Esophagus mucosa (tissue), 1 donor: ENCODE measurements around the gene SYNGR2. TPM values are rescaled to one million over a fixed set of nuclear protein-coding genes. Genes with fewer than 3 reads are reported as not detected.

Source experiments
- ATAC-seq: fragments of 200-7000 bp; cut with Tn5 transposase; one replicate; pipeline ENCODE4 v1.9.1; 2020
- total RNA-seq: library from RNA; stranded (reverse); gene quantifications from one replicate; pipeline ENCODE4 v1.2.4, GENCODE V29; 2023
- donor health status: DM: yes; HTN: yes; CAD: no.

The SYNGR2 gene
- total RNA-seq, result 73.0 TPM

GRCh38 chr17:78168242-78168902 lies at the start of gene SYNGR2:
TSS of gene SYNGR2 (plus strand) at chr17:78168581. CDS start at chr17:78168617, 36 bp downstream.
- peak; percentile 68 for ATAC-seq

GRCh38 chr17:78118801-78119241 lies 49.6 kb upstream of the SYNGR2 start:
- no peak for ATAC-seq

GRCh38 chr17:78120537-78120936 lies 47.8 kb upstream of the SYNGR2 start:
- ATAC-seq, result no peak

GRCh38 chr17:78120971-78121800 lies 47.2 kb upstream of the SYNGR2 start:
- ATAC-seq, result no peak

- no peak for ATAC-seq
Measured at GRCh38 chr17:78121801-78122215, 46.6 kb upstream of the SYNGR2 start.

- ATAC-seq, result no peak
Measured at GRCh38 chr17:78122216-78122930, 46.0 kb upstream of the SYNGR2 start.

GRCh38 chr17:78122931-78123249 lies 45.5 kb upstream of the SYNGR2 start:
- ATAC-seq, result no peak

GRCh38 chr17:78123258-78123929 lies 45.0 kb upstream of the SYNGR2 start:
- ATAC-seq, result no peak

GRCh38 chr17:78124081-78124835 lies 44.1 kb upstream of the SYNGR2 start:
- no peak for ATAC-seq

- ATAC-seq, result no peak
Measured at GRCh38 chr17:78124836-78125137, 43.6 kb upstream of the SYNGR2 start.

GRCh38 chr17:78125138-78125913 lies 43.1 kb upstream of the SYNGR2 start:
- ATAC-seq, result no peak

- no peak for ATAC-seq
Measured at GRCh38 chr17:78125976-78126894, 42.1 kb upstream of the SYNGR2 start.

- ATAC-seq, result no peak
Measured at GRCh38 chr17:78126895-78127238, 41.5 kb upstream of the SYNGR2 start.

- ATAC-seq, result peak; percentile 3
Measured at GRCh38 chr17:78127239-78127887, 41.0 kb upstream of the SYNGR2 start.

GRCh38 chr17:78127888-78128550 lies 40.4 kb upstream of the SYNGR2 start:
- ATAC-seq, result peak; percentile 30

- peak; percentile 72 for ATAC-seq
Measured at GRCh38 chr17:78128551-78129350, 39.6 kb upstream of the SYNGR2 start, which contains the start of gene TMC6. TSS of gene TMC6 (minus strand) at chr17:78128755. CDS start at chr17:78126832, 1,923 bp downstream.

GRCh38 chr17:78129351-78130089 lies 38.9 kb upstream of the SYNGR2 start:
- ATAC-seq, result no peak

GRCh38 chr17:78130090-78130436 lies 38.3 kb upstream of the SYNGR2 start:
- no peak for ATAC-seq
